ENCODE measurements around the gene MTARC1. TPM values are rescaled to one million over a fixed set of nuclear protein-coding genes. Genes with fewer than 3 reads are reported as not detected.

MTARC1 gene
- total RNA-seq, 1 donor from 2014 or later: 7.7 TPM

GRCh38 chr1:220747437-220748088, 39.1 kb upstream of the MTARC1 start:
- TF ChIP-seq CTCF (IDR thresholded peaks at IDR 0.05; ENCODE audit: insufficient read depth, low read length, poor library complexity, severe bottlenecking): no peak
- Histone ChIP-seq H3K36me3 (ENCODE audit: control insufficient read depth, insufficient read depth, low read length) (no peaks in the 10 kb centered on the region), H3K27me3 (ENCODE audit: control insufficient read depth, insufficient read depth, low read length) (no peaks in the 10 kb centered on the region), H3K4me3 (ENCODE audit: low read depth, low read length) (peak overlapping the region; percentile 77)
- peak; percentile 14 for DNase-seq (ENCODE audit: low read depth)

GRCh38 chr1:220748089-220748934, 38.4 kb upstream of the MTARC1 start, which contains the start of gene MTARC2:
MTARC2 (plus strand) TSS chr1:220748322; CDS start chr1:220748532, 210 bp downstream.
- TF ChIP-seq CTCF (IDR thresholded peaks at IDR 0.05; ENCODE audit: insufficient read depth, low read length, poor library complexity, severe bottlenecking): no peak
- Histone ChIP-seq H3K27me3 (ENCODE audit: control insufficient read depth, insufficient read depth, low read length) (no peaks in the 10 kb centered on the region), H3K36me3 (ENCODE audit: control insufficient read depth, insufficient read depth, low read length) (no peaks in the 10 kb centered on the region), H3K4me3 (ENCODE audit: low read depth, low read length) (peak within 1 kb of the TSS; percentile 77)
- no peak for DNase-seq (ENCODE audit: low read depth)

- no peaks in the 10 kb centered on the region for H3K27me3 ChIP-seq (ENCODE audit: control insufficient read depth, insufficient read depth, low read length)
- H3K4me3 ChIP-seq (ENCODE audit: low read depth, low read length): peak overlapping the region; percentile 77
- no peaks in the 10 kb centered on the region for H3K36me3 ChIP-seq (ENCODE audit: control insufficient read depth, insufficient read depth, low read length)
- no peak for TF ChIP-seq CTCF (IDR thresholded peaks at IDR 0.05; ENCODE audit: insufficient read depth, low read length, poor library complexity, severe bottlenecking)
- DNase-seq (ENCODE audit: low read depth): no peak
Observed at GRCh38 chr1:220748936-220749335, 37.8 kb upstream of the MTARC1 start.

- no peak for DNase-seq (ENCODE audit: low read depth)
- no peak for TF ChIP-seq CTCF (IDR thresholded peaks at IDR 0.05; ENCODE audit: insufficient read depth, low read length, poor library complexity, severe bottlenecking)
- no peak overlapping the region for H3K4me3 ChIP-seq (ENCODE audit: low read depth, low read length)
- H3K36me3 ChIP-seq (ENCODE audit: control insufficient read depth, insufficient read depth, low read length): no peaks in the 10 kb centered on the region
- no peaks in the 10 kb centered on the region for H3K27me3 ChIP-seq (ENCODE audit: control insufficient read depth, insufficient read depth, low read length)
Observed at GRCh38 chr1:220750131-220750515, 36.6 kb upstream of the MTARC1 start.

- DNase-seq (ENCODE audit: low read depth): no peak
- no peak for TF ChIP-seq CTCF (IDR thresholded peaks at IDR 0.05; ENCODE audit: insufficient read depth, low read length, poor library complexity, severe bottlenecking)
- Histone ChIP-seq H3K27me3 (ENCODE audit: control insufficient read depth, insufficient read depth, low read length) (no peaks in the 10 kb centered on the region), H3K4me3 (ENCODE audit: low read depth, low read length) (no peak overlapping the region), H3K36me3 (ENCODE audit: control insufficient read depth, insufficient read depth, low read length) (peaks cover 2% of the 10 kb centered on the region)
Observed at GRCh38 chr1:220751111-220751510, 35.6 kb upstream of the MTARC1 start.
